Neural progenitor cell (in vitro differentiated cells): Measurements from ENCODE around the gene CALN1. TPM values are rescaled to one million over a fixed set of nuclear protein-coding genes. Genes with fewer than 3 reads are reported as not detected.

Experiments
- DNase-seq: peaks from one replicate; pipeline ENCODE4 v3.0.0-alpha.2; 2016; ENCODE audit warnings: low spot score
- H2AFZ ChIP-seq: fragments of 200-600 bp; sonication (generic); replicated peaks from 2 replicates; pipeline ENCODE4 v1.6.1; 2016; ENCODE audit warnings: antibody characterized with exemption
- H3F3A ChIP-seq: fragments of 200-600 bp; sonication (generic); 2 replicates; pipeline ENCODE4 v1.6.1; 2016; ENCODE audit warnings: antibody characterized with exemption, low read depth
- H3K27ac ChIP-seq: fragments of 200-600 bp; sonication (generic); 2 replicates; pipeline ENCODE4 v1.5.1; 2016; ENCODE audit warnings: mild to moderate bottlenecking
- H3K27me3 ChIP-seq: fragments of 200-600 bp; sonication (generic); 2 replicates; pipeline ENCODE4 v1.6.1; 2016; ENCODE audit warnings: mild to moderate bottlenecking, moderate library complexity
- H3K36me3 ChIP-seq: fragments of 200-600 bp; sonication (generic); 2 replicates; pipeline ENCODE4 v1.5.1; 2016
- H3K4me1 ChIP-seq: fragments of 200-600 bp; sonication (generic); 2 replicates; pipeline ENCODE4 v1.6.1; 2016; ENCODE audit warnings: mixed run types
- H3K4me2 ChIP-seq: fragments of 200-600 bp; sonication (generic); 2 replicates; pipeline ENCODE4 v1.6.1; 2016
- H3K4me3 ChIP-seq: fragments of 200-600 bp; sonication (generic); 2 replicates; pipeline ENCODE4 v1.5.1; 2016
- H3K79me2 ChIP-seq: fragments of 200-600 bp; sonication (generic); 2 replicates; pipeline ENCODE4 v1.6.1; 2016; ENCODE audit warnings: low read depth
- H3K9ac ChIP-seq: fragments of 200-600 bp; sonication (generic); 2 replicates; pipeline ENCODE4 v1.6.1; 2016
- H3K9me3 ChIP-seq: fragments of 200-600 bp; sonication (generic); 2 replicates; pipeline ENCODE4 v1.5.1; 2016; ENCODE audit warnings: low read depth
- H4K20me1 ChIP-seq: fragments of 200-600 bp; sonication (generic); 2 replicates; pipeline ENCODE4 v1.6.1; 2016; ENCODE audit warnings: low read depth
- H3K27ac Mint-ChIP-seq: 3 replicates; pipeline ENCODE4 v1.8.0; 2021; ENCODE audit warnings: mixed read lengths
- H3K27me3 Mint-ChIP-seq: 2 replicates; pipeline ENCODE4 v1.8.0; 2022; ENCODE audit warnings: low read depth, mild to moderate bottlenecking, inconsistent platforms, moderate library complexity, mixed read lengths; ENCODE audit not compliant: insufficient read depth
- H3K36me3 Mint-ChIP-seq: 3 replicates; pipeline ENCODE4 v1.8.0; 2021; ENCODE audit warnings: mixed read lengths
- H3K4me1 Mint-ChIP-seq: 3 replicates; pipeline ENCODE4 v1.8.0; 2021; ENCODE audit warnings: mixed read lengths
- H3K4me3 Mint-ChIP-seq: 3 replicates; pipeline ENCODE4 v1.8.0; 2021; ENCODE audit warnings: mild to moderate bottlenecking, moderate library complexity, mixed read lengths
- H3K9me3 Mint-ChIP-seq: 3 replicates; pipeline ENCODE4 v1.8.0; 2020; ENCODE audit warnings: mixed read lengths
- CTCF ChIP-seq: fragments of 200-600 bp; sonication (generic); IDR thresholded peaks from 2 replicates; pipeline ENCODE4 v1.5.1; 2017; ENCODE audit warnings: antibody characterized with exemption, mild to moderate bottlenecking
- EZH2 ChIP-seq: fragments of 200-600 bp; sonication (generic); IDR thresholded peaks from 2 replicates; pipeline ENCODE4 v1.6.1; 2017; ENCODE audit warnings: antibody characterized with exemption, mild to moderate bottlenecking, moderate library complexity
- EZH2phosphoT487 ChIP-seq: fragments of 200-600 bp; sonication (generic); IDR thresholded peaks from 2 replicates; pipeline ENCODE4 v1.6.1; 2017; ENCODE audit warnings: antibody characterized with exemption
- total RNA-seq: library from RNA; depleted of rRNA; stranded (reverse); fragments of >200 nt; gene quantifications from 2 replicates; pipeline ENCODE4 v1.2.3, GENCODE V29; 2015; ENCODE audit warnings: low replicate concordance

Gene CALN1
- total RNA-seq, 1 donor from 2014 or later = 3.1 TPM

GRCh38 chr7:72038022-72038732 is 374.0 kb downstream of the CALN1 start:
- no peak overlapping the region for H3K4me3 ChIP-seq
- Mint-ChIP-seq H3K4me3 (no peak overlapping the region), H3K27me3 (peaks cover 2% of the 10 kb centered on the region), H3K36me3 (no peaks in the 10 kb centered on the region), H3K27ac (no peak overlapping the region), H3K9me3 (peaks cover 16% of the 10 kb centered on the region), H3K4me1 (peaks cover 3% of the 10 kb centered on the region)
- no peaks in the 10 kb centered on the region for H3F3A ChIP-seq
- no peaks in the 10 kb centered on the region for H3K27me3 ChIP-seq
- peaks cover 5% of the 10 kb centered on the region for H3K9me3 ChIP-seq
- no peak for DNase-seq
- no peak overlapping the region for H3K9ac ChIP-seq
- H3K27ac ChIP-seq = no peak overlapping the region
- no peak overlapping the region for H3K4me2 ChIP-seq
- no peak for TF ChIP-seq EZH2phosphoT487
- no peak for TF ChIP-seq EZH2
- TF ChIP-seq CTCF = no peak
- H2AFZ ChIP-seq = no peak overlapping the region
- H4K20me1 ChIP-seq = no peaks in the 10 kb centered on the region
- no peaks in the 10 kb centered on the region for H3K79me2 ChIP-seq
- no peaks in the 10 kb centered on the region for H3K36me3 ChIP-seq
- peaks cover 5% of the 10 kb centered on the region for H3K4me1 ChIP-seq

GRCh38 chr7:72037516-72037915 is 374.6 kb downstream of the CALN1 start:
- Histone ChIP-seq H3K4me1 (peaks cover 11% of the 10 kb centered on the region), H3K4me3 (no peak overlapping the region), H3K79me2 (no peaks in the 10 kb centered on the region), H2AFZ (no peak overlapping the region), H4K20me1 (no peaks in the 10 kb centered on the region), H3F3A (no peaks in the 10 kb centered on the region), H3K4me2 (no peak overlapping the region), H3K36me3 (no peaks in the 10 kb centered on the region), H3K27me3 (no peaks in the 10 kb centered on the region), H3K27ac (no peak overlapping the region), H3K9ac (no peak overlapping the region), H3K9me3 (peaks cover 5% of the 10 kb centered on the region)
- Mint-ChIP-seq H3K27ac (no peak overlapping the region), H3K36me3 (no peaks in the 10 kb centered on the region), H3K9me3 (peaks cover 16% of the 10 kb centered on the region), H3K4me3 (no peak overlapping the region), H3K4me1 (peaks cover 9% of the 10 kb centered on the region), H3K27me3 (peaks cover 4% of the 10 kb centered on the region)
- DNase-seq = no peak
- TF ChIP-seq CTCF = no peak
- no peak for TF ChIP-seq EZH2phosphoT487

- no peak overlapping the region for H3K4me3 Mint-ChIP-seq
- peaks cover 4% of the 10 kb centered on the region for H3K27me3 Mint-ChIP-seq
- H3K79me2 ChIP-seq = no peaks in the 10 kb centered on the region
- TF ChIP-seq EZH2 (no peak), CTCF (no peak), EZH2phosphoT487 (no peak)
- peaks cover 13% of the 10 kb centered on the region for H3K4me1 ChIP-seq
- H3K9me3 Mint-ChIP-seq = peaks cover 12% of the 10 kb centered on the region
- no peaks in the 10 kb centered on the region for H3K27me3 ChIP-seq
- peaks cover 5% of the 10 kb centered on the region for H3K9me3 ChIP-seq
- H4K20me1 ChIP-seq = no peaks in the 10 kb centered on the region
- H3K27ac ChIP-seq = no peak overlapping the region
- no peak for DNase-seq
- no peak overlapping the region for H2AFZ ChIP-seq
- no peaks in the 10 kb centered on the region for H3K36me3 Mint-ChIP-seq
- no peak overlapping the region for H3K27ac Mint-ChIP-seq
- peaks cover 11% of the 10 kb centered on the region for H3K4me1 Mint-ChIP-seq
- no peak overlapping the region for H3K9ac ChIP-seq
- H3K36me3 ChIP-seq = no peaks in the 10 kb centered on the region
- H3K4me3 ChIP-seq = no peak overlapping the region
- H3F3A ChIP-seq = no peaks in the 10 kb centered on the region
- no peak overlapping the region for H3K4me2 ChIP-seq
Observed at GRCh38 chr7:72035266-72035665, 376.9 kb downstream of the CALN1 start.
